HG02588 (cell line): ENCODE measurements around the gene HSPH1.
A peak's percentile ranks its signal among the peaks of the same experiment; 100 is the strongest.
"Not testable (repeated sequence)": the region's sequence is repeated elsewhere in the genome, so short reads cannot be mapped to it uniquely, and the experiment has no call there.

ENCODE experiments used
- ATAC-seq: cut with Tn5 transposase; IDR thresholded peaks from one replicate; pipeline ENCODE4 v1.9.1; 2021; ENCODE audit warnings: mild to moderate bottlenecking, moderate library complexity; ENCODE audit not compliant: unreplicated experiment

Gene HSPH1

DNA sequence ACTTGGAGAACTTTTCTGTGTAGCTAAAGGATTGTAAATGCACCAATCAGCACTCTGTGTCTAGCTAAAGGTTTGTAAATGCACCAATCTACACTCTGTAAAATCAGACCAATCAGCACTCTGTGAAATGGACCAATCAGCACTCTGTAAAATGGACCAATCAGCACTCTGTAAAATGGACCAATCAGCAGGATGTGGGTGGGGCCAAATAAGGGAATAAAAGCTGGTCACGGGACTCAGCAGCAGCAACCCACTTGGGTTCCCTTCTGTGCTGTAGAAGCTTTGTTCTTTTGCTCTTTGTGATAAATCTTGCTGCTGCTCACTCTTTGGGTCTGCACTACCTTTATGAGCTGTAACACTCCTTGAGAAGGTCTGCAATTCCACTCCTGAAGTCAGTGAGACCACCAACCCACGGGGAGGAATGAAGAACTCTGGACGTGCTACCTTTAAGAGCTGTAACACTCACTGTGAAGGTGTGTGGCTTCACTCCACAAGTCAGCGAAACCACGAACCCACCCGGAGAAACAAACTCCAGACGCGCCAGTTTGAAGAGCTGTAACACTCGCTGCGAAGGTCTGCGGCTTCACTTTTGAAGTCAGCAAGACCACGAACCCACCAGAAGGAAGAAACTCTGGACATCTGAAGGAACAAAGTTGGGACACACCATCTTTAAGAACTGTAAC, 16.2 kb upstream of the HSPH1 start:
- not testable (repeated sequence) for ATAC-seq

- no peak for ATAC-seq
Observed at GRCh38 chr13:31175847-31176532, 14.3 kb upstream of the HSPH1 start.

DNA sequence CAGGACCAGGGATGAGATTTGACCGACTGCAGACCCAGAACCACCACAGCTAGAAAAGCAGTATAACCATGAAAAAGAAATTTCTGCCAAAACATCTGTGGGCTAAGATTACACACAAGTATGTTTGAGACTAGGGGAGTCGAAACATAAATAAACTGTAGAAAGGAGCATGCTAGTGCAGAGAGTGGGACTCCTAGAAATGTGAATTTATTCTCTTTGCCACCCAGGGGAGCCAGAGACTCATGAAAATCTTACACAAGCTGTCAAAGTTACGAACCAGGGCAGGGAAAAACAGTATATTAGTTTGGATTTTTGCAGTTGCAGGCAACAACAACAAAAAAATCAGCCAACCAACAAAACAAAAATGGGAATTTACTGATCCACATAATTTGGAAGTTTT, 12.3 kb upstream of the HSPH1 start:
- ATAC-seq: no peak

GRCh38 chr13:31172535-31172934, 10.8 kb upstream of the HSPH1 start:
- ATAC-seq: no peak

- ATAC-seq: no peak
Observed at GRCh38 chr13:31172001-31172400, 10.3 kb upstream of the HSPH1 start.

DNA sequence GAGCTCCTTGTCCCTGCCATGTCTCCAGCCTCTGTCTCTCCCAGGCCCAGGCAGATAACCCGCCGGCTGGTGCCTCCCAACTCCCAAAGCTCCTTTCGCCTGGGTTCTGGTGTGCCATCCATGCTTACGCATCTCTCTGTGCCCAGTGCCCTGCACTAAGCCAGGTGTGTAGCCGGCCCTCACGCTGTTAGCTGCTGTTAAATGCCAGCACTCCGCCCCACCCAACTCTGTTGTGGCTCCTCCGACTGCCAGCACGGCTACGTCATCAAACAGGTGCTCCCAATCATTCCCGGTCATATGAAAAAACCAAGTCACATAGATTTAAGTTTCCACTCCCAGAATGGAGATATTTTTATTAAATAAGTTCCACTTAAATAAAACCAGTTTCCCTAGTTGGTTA, 7.0 kb upstream of the HSPH1 start:
- ATAC-seq: no peak

GRCh38 chr13:31168166-31168565, 6.5 kb upstream of the HSPH1 start:
- ATAC-seq: peak; percentile 62

- peak; percentile 42 for ATAC-seq
Observed at GRCh38 chr13:31167490-31167889, 5.8 kb upstream of the HSPH1 start.

DNA sequence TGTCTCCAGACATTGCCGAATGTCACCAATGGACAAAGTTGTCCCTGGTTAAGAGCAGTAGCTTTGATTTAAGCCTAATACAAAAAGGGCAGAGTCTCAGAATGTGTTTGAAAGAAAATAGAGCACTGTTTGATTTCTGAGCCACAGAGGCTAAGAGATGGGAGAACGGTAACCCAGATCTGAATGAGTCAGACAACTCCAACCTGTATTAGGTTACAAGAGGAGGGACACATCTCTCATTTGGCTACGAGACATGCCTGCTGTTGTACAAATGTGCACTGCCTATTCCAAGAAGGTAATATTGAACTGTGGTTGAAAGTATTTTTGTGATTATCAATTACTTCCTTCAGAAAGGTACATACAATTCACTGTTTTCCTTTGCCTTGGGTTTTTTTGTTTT, 4.9 kb upstream of the HSPH1 start:
- no peak for ATAC-seq

- peak; percentile 86 for ATAC-seq
Observed at GRCh38 chr13:31162151-31163008, 676 bp upstream of the HSPH1 start.

DNA sequence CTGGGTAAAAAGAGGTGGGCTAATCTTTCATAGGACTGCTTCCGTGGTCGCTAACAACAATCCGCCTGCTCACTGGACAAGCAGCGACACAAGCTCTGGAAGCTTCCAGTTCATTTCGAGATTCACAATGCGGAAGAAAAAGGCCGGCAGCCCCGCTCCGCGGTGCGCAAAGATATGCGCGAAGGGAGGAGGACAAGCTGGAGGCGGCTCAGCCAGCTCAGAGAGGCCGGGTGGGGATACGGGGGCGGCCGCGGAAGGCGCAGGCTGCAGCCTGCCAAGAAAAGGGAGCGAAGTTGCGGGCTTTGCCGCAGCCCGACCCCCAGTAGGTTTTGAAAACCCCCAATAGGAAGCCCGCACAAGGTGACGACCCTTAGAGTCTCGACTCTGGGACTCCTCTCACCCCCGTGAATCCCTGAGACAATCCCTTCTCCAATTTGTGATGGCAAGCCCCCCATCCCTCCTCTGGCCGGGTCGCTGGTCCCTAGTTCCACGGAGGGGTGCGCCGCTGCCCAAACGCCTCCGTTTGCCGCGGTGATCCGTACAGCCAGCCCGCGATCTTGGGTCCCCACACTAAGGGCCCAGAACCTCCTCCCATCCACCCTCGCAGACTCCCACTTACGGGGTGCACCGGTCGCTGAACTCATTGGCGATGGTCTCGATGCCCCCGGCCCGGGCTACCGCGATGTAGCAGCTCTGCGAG, 697 bp downstream of the HSPH1 start:
- ATAC-seq: peak; percentile 21

DNA sequence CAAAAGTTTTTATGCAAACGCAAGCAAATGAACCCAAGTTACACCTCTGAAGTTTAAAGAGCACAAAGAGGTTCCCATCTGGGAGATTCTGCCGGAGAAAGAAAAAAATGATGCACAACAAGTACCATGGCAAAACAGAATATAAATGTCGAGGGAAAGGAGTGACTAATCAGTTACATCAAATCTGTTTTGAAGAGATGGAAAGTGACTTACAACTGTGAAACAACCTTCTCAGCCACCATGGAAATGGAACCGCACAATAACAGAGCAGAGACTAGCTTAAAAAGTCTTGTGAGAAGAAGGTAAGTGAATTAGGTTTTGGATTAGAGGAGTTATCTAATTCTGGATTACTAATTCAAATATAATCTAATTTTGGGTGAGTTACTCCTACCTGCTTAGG, 2.4 kb downstream of the HSPH1 start:
- no peak for ATAC-seq

DNA sequence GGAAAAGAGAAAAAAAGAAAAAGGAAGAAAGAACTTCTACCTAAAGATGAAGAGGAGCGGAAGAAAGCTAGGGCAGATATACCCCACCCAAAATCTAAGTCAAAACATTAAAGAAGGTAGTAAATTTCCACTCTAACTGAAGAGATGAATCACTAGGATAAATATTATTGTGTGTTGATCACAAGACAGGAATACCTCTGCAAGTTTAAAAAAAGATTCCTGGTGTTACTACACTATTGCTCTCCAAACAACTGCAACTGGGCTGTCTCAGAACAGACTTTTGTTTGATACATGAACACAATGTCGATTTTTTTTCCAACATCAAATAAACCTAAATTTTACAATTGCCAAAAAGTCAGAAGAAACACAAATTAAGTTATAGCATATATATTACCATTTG, 6.8 kb downstream of the HSPH1 start:
- no peak for ATAC-seq

DNA sequence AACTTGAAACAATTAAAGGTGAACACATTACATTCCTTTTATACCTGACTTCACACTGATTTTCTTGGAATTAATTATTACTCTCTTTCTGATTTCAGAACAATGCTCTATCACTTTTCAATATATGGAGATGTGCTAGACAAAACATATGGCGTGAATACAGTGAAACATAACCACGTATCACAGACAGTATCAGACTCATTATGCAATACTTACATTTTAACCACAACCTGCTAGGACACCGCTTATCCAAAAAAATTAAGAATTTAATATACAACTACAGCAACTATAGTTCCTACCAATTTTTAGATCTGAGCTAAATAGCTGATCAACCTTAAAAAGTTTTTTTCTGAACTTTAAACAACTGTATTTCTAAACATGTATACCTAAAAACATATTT, 9.9 kb downstream of the HSPH1 start:
- ATAC-seq: no peak

- ATAC-seq: no peak
Observed at GRCh38 chr13:31150315-31150985, 11.3 kb downstream of the HSPH1 start.

GRCh38 chr13:31149604-31150003, 12.1 kb downstream of the HSPH1 start:
- no peak for ATAC-seq

DNA sequence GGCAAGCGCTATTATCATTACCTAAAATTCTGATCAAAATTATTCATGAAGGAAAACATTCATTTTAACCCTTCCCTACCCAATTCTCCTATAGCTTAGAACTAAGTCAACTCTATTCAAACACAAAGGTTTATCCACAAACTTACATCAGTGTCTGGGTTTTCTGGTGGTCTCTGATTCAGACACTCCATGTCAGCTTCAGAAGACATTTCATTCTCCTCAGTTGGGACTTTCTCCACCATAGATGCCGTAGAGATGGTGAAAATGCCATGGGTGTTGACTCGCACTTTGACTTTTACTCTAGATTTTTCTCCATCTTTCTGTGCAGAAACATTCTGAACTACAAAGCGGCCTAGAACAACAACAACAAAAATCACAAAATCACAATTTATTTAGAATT, 16.3 kb downstream of the HSPH1 start:
- ATAC-seq: no peak

- no peak for ATAC-seq
Observed at GRCh38 chr13:31138515-31138914, 23.2 kb downstream of the HSPH1 start.

DNA sequence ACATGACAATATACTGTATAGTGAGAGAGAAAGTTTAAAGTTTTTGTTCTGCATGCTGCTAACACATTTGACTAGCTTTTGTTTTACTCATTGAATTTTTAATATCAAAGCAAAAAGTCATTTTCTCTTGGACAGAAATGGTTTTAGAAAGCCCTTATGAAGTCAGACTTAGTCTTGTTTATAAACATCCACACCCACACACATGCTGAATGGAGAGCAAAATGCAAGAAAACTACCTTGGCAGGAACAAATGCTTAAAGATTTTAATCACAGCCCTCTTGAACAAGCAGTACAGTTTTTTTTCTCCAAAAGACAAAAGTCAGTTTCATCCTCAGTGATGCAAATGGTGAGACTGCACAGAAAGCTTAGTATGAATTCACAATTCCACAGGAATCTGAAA, 25.0 kb downstream of the HSPH1 start:
- no peak for ATAC-seq

- ATAC-seq: no peak
Observed at GRCh38 chr13:31134039-31134711, 27.5 kb downstream of the HSPH1 start.
